GM12872 (cell line): ENCODE results near the gene LUZP4.

Source experiments
- CTCF ChIP-seq: IDR thresholded peaks from 3 replicates; pipeline ENCODE4 v1.5.1; 2011; ENCODE audit warnings: low read depth, mild to moderate bottlenecking, low read length, moderate library complexity; ENCODE audit not compliant: insufficient read depth

LUZP4 gene

DNA sequence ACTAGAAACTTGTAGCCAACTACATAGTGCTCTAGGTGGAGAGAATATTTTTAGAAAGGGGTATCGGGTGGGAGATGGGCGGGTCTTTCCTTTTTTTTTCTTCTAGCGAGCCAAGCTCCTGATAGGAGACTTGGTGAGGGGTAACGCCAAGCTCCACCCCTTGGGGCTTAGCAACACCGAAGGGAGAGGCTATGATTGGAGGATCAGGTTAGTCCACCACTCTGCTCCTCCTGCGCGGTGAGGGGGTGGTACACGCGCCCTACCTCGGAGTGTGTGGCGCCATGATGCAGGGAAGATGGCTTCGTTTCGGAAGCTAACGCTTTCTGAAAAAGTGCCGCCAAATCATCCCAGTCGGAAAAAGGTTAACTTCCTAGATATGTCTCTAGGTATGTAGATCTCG lies at the start of gene LUZP4:
TSS of gene LUZP4 (plus strand) at position 251 of the 400 bp plus-strand sequence. CDS start at position 296, 45 bp downstream.
- TF ChIP-seq CTCF = no peak

- TF ChIP-seq CTCF = no peak
Observed at GRCh38 chrX:115251458-115252233, 37.9 kb upstream of the LUZP4 start.

- no peak for TF ChIP-seq CTCF
Observed at GRCh38 chrX:115255003-115255402, 34.5 kb upstream of the LUZP4 start.

- TF ChIP-seq CTCF = no peak
Observed at GRCh38 chrX:115257711-115258110, 31.8 kb upstream of the LUZP4 start.

GRCh38 chrX:115259238-115259875 lies 30.2 kb upstream of the LUZP4 start:
- no peak for TF ChIP-seq CTCF

DNA sequence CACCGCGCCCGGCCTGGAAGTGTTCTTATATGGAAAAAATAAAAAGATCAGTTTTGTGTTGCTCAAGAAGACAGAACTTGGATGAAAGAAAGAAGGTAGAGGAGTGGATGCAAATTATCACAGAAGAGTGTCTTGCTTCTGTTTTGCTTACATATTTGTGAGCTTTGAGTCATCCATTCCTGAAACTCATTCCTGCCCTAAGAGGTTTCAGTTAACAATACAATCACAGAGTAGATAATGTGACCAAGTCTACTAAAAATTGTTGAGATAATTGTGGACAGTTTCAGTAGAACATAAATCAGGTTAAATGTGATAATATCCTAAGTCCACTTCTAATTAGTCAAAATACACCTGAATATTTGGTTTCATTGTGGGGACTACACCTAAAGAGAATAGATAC lies 29.2 kb upstream of the LUZP4 start:
- no peak for TF ChIP-seq CTCF

GRCh38 chrX:115261148-115261547 lies 28.4 kb upstream of the LUZP4 start:
- no peak for TF ChIP-seq CTCF
